Fibroblast of villous mesenchyme (primary cell): ENCODE data around the gene GSS. TPM values are rescaled to one million over a fixed set of nuclear protein-coding genes. Genes with fewer than 3 reads are reported as not detected.

ENCODE experiments used
- DNase-seq: peaks from one replicate; pipeline ENCODE4 v3.0.0-alpha.2; 2010; ENCODE audit warnings: low read depth
- H3K4me3 ChIP-seq: 2 replicates; pipeline ENCODE4 v1.5.1; 2011; ENCODE audit warnings: low read depth, mild to moderate bottlenecking, low read length
- CTCF ChIP-seq: IDR thresholded peaks from 2 replicates; pipeline ENCODE4 v1.5.1; 2012; ENCODE audit warnings: low read depth, mild to moderate bottlenecking, low read length; ENCODE audit not compliant: insufficient read depth
- total RNA-seq: library from RNA; depleted of rRNA; stranded (reverse); fragments of >200 nt; gene quantifications from 2 replicates; pipeline ENCODE4 v1.2.3, GENCODE V29; 2012

The GSS gene
- total RNA-seq, 1 donor: 71.2 TPM

GRCh38 chr20:35001596-35002362, 46.2 kb upstream of the GSS start:
- no peak for DNase-seq
- H3K4me3 ChIP-seq: no peak overlapping the region
- peak; percentile 31 for TF ChIP-seq CTCF

GRCh38 chr20:35000922-35001595, 45.5 kb upstream of the GSS start:
- DNase-seq: no peak
- no peak overlapping the region for H3K4me3 ChIP-seq
- TF ChIP-seq CTCF: no peak

GRCh38 chr20:35000311-35000921, 44.8 kb upstream of the GSS start:
- DNase-seq: no peak
- TF ChIP-seq CTCF: no peak
- H3K4me3 ChIP-seq: no peak overlapping the region

GRCh38 chr20:34999782-35000181, 44.2 kb upstream of the GSS start:
- TF ChIP-seq CTCF: no peak
- no peak overlapping the region for H3K4me3 ChIP-seq
- no peak for DNase-seq

- no peak overlapping the region for H3K4me3 ChIP-seq
- DNase-seq: no peak
- TF ChIP-seq CTCF: no peak
Measured at GRCh38 chr20:34999021-34999451, 43.4 kb upstream of the GSS start.

- H3K4me3 ChIP-seq: no peak overlapping the region
- no peak for TF ChIP-seq CTCF
- DNase-seq: no peak
Measured at GRCh38 chr20:34998331-34998950, 42.8 kb upstream of the GSS start.
